Ovary (tissue), 3 donors: ENCODE measurements around the gene KISS1.

ENCODE experiments used
- CTCF ChIP-seq, 3 donors: fragments of 450-650 bp in 2 of 3; fragments of 200-600 bp in 1 of 3; IDR thresholded peaks; one replicate each; pipeline versions ENCODE4 v1.5.1 to v1.8.0; 2016 to 2022; ENCODE audit warnings: antibody characterized with exemption in 3 of 3, mild to moderate bottlenecking in 1 of 3
- EP300 ChIP-seq: sonication (generic); formaldehyde crosslinking; IDR thresholded peaks from one replicate; pipeline ENCODE4 v1.6.1; 2017; ENCODE audit warnings: antibody characterized with exemption
- donor health status: DM: no; HTN: no; CAD: no.

GRCh38 chr1:204221271-204221670, 25.0 kb upstream of the KISS1 start:
- TF ChIP-seq EP300 (no peak), CTCF (IDR thresholded peaks at IDR 0.05) (no peak)
